ENCODE data around the gene AK8. TPM values are rescaled to one million over a fixed set of nuclear protein-coding genes. Genes with fewer than 3 reads are reported as not detected.

The AK8 gene
- polyA plus RNA-seq, 1 of the 3 experiments (the other 2 are of a cell fraction): 0.77 TPM

DNA sequence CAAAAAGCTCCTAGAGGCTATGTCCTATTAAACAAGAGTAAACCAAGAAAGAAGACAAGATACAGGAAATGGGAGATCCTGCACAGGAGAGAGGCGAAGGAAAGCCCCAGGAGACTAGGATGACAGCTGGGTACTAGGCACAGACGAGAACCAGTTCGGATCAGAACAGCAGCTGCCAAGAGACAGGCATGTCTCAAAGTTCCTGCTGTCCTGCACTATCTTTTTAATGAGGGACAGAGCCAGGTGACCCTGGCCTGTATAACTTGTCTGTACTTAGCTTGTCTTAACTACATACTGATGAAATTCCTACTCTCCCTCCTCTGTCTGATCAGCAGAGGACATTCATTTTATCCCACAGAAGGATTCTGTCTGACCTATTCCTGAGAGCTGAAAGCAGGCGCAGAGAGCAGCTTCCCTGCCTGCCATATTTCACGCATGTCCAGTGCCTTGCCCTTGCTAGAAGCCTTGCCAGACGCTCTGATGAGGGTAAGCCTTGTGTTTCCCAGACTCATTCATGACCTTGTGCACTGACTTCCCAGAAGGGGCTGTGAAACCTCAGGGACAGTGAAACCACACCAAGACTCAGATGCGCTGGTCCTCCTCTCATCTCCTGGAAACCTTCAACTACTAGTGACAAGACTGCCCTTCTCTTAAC lies 41.7 kb upstream of the AK8 start (continued):
- TF ChIP-seq, protein P1, sequence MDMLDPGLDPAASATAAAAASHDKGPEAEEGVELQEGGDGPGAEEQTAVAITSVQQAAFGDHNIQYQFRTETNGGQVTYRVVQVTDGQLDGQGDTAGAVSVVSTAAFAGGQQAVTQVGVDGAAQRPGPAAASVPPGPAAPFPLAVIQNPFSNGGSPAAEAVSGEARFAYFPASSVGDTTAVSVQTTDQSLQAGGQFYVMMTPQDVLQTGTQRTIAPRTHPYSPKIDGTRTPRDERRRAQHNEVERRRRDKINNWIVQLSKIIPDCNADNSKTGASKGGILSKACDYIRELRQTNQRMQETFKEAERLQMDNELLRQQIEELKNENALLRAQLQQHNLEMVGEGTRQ (IDR thresholded peaks at IDR 0.05; ENCODE audit: borderline replicate concordance, low read depth, low read length): no peak

DNA sequence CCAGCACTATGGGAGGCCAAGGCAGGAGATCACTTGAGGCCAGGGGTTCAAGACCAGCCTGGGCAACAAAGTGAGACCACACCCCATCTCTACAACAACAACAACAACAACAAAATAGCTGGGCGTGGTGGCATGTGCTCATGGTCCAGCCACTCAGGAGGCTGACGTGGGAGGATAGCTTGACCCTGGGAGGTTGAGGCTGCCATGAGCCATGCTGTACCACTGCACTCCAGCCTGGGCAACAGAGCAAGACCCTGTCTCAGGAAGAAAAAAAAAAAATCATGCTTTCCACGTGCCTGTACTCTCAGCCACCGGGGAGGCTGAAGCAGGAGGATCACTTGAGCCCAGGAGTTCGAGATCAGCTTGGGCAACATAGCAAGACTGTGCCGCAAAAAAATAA lies 36.8 kb upstream of the AK8 start:
- DNase-seq: no peak
- Histone ChIP-seq H3K27me3 (ENCODE audit: insufficient read depth) (no peaks in the 10 kb centered on the region), H3K9ac (no peak overlapping the region), H3K27ac (ENCODE audit: low read depth in 2 of 2, low read length in 1 of 2) (no peak overlapping the region), H3K79me2 (ENCODE audit: insufficient read depth) (no peaks in the 10 kb centered on the region), H4K20me1 (ENCODE audit: insufficient read depth) (no peaks in the 10 kb centered on the region), H3F3A (replicated peaks; ENCODE audit: insufficient read depth) (no peaks in the 10 kb centered on the region), H3K4me1 (ENCODE audit: control insufficient read depth in 1 of 2, insufficient read depth in 2 of 2, low read depth in 1 of 2, low read length in 1 of 2) (no peaks in the 10 kb centered on the region), H2AFZ (ENCODE audit: low read depth) (no peak overlapping the region), H3K36me3 (replicated peaks in 1 of 2; ENCODE audit: control insufficient read depth in 1 of 2, insufficient read depth in 2 of 2, low read length in 1 of 2) (peaks cover 61 to 64% of the 10 kb centered on the region in 2 experiments), H3K4me2 (no peak overlapping the region), H3K9me2 (no peaks in the 10 kb centered on the region), H3K4me3 (ENCODE audit: low read depth in 2 of 2, low read length in 1 of 2) (no peak overlapping the region), H3K9me3 (no peaks in the 10 kb centered on the region)
- 93% methylated on average over 6 of the region's 6 CpGs for WGBS (ENCODE audit: low lambda C conversion rate)
- ChIA-PET CTCF (interaction anchor here (1.5 to 10.7 kb wide), 2 partner anchors 12 to 14 kb away, joined by 3 to 85 read pairs; no protein-coding TSS in a partner anchor), POLR2A (interaction anchor here (1.0 kb wide), 1 partner anchor 30 kb away, joined by 3 read pairs; no protein-coding TSS in a partner anchor)
- TF ChIP-seq MXI1 (IDR thresholded peaks at IDR 0.05; ENCODE audit: low read depth, low read length): no peak
- TF ChIP-seq TAF1 (IDR thresholded peaks at IDR 0.05; ENCODE audit: borderline replicate concordance, low read depth, low read length): no peak
- TF ChIP-seq RAD21 (IDR thresholded peaks at IDR 0.05; ENCODE audit: low read length): no peak
- no peak for TF ChIP-seq EZH2phosphoT487 (IDR thresholded peaks at IDR 0.05; ENCODE audit: borderline replicate concordance, low read depth)
- TF ChIP-seq, protein P2, sequence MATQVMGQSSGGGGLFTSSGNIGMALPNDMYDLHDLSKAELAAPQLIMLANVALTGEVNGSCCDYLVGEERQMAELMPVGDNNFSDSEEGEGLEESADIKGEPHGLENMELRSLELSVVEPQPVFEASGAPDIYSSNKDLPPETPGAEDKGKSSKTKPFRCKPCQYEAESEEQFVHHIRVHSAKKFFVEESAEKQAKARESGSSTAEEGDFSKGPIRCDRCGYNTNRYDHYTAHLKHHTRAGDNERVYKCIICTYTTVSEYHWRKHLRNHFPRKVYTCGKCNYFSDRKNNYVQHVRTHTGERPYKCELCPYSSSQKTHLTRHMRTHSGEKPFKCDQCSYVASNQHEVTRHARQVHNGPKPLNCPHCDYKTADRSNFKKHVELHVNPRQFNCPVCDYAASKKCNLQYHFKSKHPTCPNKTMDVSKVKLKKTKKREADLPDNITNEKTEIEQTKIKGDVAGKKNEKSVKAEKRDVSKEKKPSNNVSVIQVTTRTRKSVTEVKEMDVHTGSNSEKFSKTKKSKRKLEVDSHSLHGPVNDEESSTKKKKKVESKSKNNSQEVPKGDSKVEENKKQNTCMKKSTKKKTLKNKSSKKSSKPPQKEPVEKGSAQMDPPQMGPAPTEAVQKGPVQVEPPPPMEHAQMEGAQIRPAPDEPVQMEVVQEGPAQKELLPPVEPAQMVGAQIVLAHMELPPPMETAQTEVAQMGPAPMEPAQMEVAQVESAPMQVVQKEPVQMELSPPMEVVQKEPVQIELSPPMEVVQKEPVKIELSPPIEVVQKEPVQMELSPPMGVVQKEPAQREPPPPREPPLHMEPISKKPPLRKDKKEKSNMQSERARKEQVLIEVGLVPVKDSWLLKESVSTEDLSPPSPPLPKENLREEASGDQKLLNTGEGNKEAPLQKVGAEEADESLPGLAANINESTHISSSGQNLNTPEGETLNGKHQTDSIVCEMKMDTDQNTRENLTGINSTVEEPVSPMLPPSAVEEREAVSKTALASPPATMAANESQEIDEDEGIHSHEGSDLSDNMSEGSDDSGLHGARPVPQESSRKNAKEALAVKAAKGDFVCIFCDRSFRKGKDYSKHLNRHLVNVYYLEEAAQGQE (IDR thresholded peaks at IDR 0.05; ENCODE audit: low read depth, low read length): no peak
- no peak for TF ChIP-seq SMC3 (IDR thresholded peaks at IDR 0.05; ENCODE audit: low read depth, low read length)
- TF ChIP-seq, protein P3, sequence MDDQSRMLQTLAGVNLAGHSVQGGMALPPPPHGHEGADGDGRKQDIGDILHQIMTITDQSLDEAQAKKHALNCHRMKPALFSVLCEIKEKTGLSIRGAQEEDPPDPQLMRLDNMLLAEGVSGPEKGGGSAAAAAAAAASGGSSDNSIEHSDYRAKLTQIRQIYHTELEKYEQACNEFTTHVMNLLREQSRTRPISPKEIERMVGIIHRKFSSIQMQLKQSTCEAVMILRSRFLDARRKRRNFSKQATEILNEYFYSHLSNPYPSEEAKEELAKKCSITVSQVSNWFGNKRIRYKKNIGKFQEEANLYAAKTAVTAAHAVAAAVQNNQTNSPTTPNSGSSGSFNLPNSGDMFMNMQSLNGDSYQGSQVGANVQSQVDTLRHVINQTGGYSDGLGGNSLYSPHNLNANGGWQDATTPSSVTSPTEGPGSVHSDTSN (IDR thresholded peaks at IDR 0.05): no peak
